T-helper 17 cell (primary cell): ENCODE measurements around the gene HOXC11. TPM values are rescaled to one million over a fixed set of nuclear protein-coding genes. Genes with fewer than 3 reads are reported as not detected.

ENCODE experiments used
- ATAC-seq: fragments of 150-1000 bp; cut with Tn5 transposase; 2 replicates; pipeline ENCODE4 v1.10.0; 2021; ENCODE audit warnings: mild to moderate bottlenecking, moderate library complexity
- DNase-seq, 3 donors: peaks; one replicate each; pipeline versions ENCODE4 v3.0.0 to v3.0.0-alpha.2; 2020 to 2021
- H3K9me3 ChIP-seq: one replicate; pipeline ENCODE4 v1.7.0; 2013; ENCODE audit warnings: low read length, mild to moderate bottlenecking; ENCODE audit not compliant: control insufficient read depth, poor library complexity, severe bottlenecking
- H3K27ac Mint-ChIP-seq: one replicate; pipeline ENCODE4 v1.8.0; 2022; ENCODE audit warnings: mild to moderate bottlenecking, moderate library complexity, mixed read lengths
- H3K27me3 Mint-ChIP-seq: one replicate; pipeline ENCODE4 v1.8.0; 2022; ENCODE audit warnings: mixed read lengths
- H3K36me3 Mint-ChIP-seq: one replicate; pipeline ENCODE4 v1.8.0; 2022; ENCODE audit warnings: low read depth, mixed read lengths
- H3K4me1 Mint-ChIP-seq: one replicate; pipeline ENCODE4 v1.8.0; 2022; ENCODE audit warnings: mild to moderate bottlenecking, mixed read lengths
- H3K4me3 Mint-ChIP-seq: one replicate; pipeline ENCODE4 v1.8.0; 2022; ENCODE audit warnings: mild to moderate bottlenecking, moderate library complexity, mixed read lengths
- total RNA-seq, 4 donors: library from RNA in 2 of 4; stranded (reverse) in 2 of 4; gene quantifications; one replicate each; pipeline ENCODE4 v1.2.3 and lab custom pipeline; 2022 to 2026

The HOXC11 gene
- total RNA-seq, 2 donors from 2014 or later = not detected

DNA sequence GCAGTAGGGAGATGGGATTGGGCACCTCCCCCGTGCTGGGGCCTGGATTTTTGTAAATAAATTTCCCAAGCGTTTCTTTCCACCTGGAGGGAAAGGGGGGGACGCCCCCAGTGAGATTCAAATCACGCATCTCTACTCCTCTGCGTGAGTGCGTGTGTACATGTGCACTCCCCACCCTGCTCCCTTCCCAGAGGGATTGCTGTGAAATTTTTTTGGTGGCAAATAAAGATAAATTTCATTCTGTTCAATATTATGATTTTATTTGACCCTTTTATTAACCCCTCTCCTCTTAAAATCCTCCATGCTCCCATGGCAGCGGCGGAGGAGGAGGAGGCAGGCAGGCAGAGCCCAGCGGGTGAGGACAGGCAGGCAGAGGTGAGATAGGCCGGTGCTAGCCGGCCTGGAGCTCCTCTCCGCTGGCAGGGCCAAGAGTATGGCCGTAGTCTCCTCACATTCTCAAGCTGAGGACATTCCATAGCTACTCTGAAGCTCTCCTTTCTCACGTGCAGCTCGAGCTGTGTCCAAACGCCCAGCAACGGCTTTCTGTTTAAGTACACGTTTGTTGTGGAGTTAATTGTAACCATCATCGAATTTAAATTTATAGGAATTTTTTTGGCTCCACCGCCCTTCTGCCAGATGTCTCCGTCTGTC, 3.4 kb downstream of the HOXC11 start:
- Mint-ChIP-seq H3K27ac (peak overlapping the region; percentile 51), H3K4me3 (no peak overlapping the region), H3K36me3 (no peaks in the 10 kb centered on the region), H3K27me3 (peaks cover 80% of the 10 kb centered on the region), H3K4me1 (peaks cover 12% of the 10 kb centered on the region)
- no peak for DNase-seq
- ATAC-seq = no peak
- H3K9me3 ChIP-seq = no peaks in the 10 kb centered on the region

DNA sequence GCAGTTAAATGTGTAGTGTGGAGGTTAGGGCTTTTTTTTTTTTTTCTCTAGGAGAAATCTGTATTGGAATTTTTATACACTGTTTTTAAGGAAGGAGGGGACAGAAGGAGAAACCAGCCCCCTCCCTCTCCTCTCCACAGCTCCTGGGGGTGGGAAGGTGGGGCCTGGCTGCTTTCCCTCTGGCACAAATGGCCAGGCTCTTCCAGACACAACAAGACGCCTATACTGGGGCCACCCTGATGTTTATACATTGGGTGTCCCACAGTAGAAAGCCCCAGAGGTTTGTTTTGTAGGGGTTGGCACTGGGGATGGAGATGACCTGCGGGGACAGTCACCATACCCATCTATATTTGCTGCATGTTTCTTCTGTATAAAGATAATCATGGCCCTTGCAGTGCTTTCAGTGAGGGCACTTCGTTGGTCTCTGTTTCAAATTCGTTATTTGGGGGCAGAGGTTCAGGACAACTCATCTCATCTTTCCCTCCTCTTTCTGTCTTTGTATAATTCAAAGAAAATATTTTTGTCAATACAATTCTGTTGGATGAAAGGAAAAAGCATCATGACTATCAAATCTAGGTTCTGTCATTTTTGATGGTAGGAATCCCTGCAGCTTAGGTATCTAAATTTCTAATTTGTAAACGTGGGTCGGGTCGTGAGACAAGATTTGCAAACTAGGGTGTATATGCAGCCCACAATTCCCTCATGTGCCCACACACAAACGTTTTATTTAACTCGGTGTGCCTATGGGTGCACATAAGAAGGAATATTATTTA, 4.1 kb downstream of the HOXC11 start:
- no peaks in the 10 kb centered on the region for H3K9me3 ChIP-seq
- Mint-ChIP-seq H3K4me3 (no peak overlapping the region), H3K4me1 (peaks cover 12% of the 10 kb centered on the region), H3K27me3 (peaks cover 80% of the 10 kb centered on the region), H3K36me3 (no peaks in the 10 kb centered on the region), H3K27ac (peak overlapping the region; percentile 51)
- DNase-seq (no peak), ATAC-seq (no peak)

DNA sequence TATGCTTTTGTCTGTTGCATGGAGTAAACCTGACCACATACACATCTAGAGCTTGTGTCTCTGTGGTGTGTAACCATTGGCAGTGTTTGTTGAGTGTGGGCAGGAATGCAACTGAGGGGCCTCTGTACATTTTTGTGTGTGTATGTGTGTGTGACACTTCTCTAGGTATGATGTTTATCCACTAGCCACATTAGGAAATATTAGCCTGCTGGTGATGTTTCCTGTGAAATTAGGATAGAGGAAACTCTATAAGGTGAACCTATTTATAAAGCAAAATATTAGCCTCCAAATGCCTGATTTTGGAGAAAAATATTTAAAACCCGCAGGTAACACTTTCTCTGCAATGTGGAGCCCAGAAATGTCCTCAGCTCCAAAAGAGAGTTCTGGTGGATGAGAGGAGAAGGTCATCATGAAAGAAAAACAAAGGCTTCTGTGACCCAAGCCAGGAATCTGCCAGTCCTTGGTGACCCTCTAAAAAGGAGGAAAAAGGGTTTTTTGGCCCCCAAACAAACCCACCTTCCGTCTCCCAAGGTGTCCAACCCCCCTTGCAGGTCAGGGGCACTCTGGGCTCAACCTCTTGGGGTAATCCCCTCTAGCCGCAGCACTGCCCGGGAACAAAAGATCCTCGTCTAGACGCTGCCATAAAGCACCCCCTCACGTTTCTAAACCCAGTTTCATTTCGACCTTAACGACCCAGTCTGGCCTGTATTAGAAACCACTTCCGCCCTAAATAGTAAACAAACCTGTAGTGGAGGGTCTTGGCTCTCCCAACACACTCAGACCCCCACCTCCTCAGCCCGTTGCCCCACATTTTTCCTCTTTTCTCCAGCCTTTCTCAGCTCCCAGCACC, 4.9 kb downstream of the HOXC11 start:
- ATAC-seq = no peak
- H3K4me3 Mint-ChIP-seq = no peak overlapping the region
- no peaks in the 10 kb centered on the region for H3K9me3 ChIP-seq
- H3K27me3 Mint-ChIP-seq = peaks cover 80% of the 10 kb centered on the region
- H3K36me3 Mint-ChIP-seq = no peaks in the 10 kb centered on the region
- H3K4me1 Mint-ChIP-seq = peaks cover 12% of the 10 kb centered on the region
- DNase-seq = no peak
- H3K27ac Mint-ChIP-seq = peak overlapping the region; percentile 51

DNA sequence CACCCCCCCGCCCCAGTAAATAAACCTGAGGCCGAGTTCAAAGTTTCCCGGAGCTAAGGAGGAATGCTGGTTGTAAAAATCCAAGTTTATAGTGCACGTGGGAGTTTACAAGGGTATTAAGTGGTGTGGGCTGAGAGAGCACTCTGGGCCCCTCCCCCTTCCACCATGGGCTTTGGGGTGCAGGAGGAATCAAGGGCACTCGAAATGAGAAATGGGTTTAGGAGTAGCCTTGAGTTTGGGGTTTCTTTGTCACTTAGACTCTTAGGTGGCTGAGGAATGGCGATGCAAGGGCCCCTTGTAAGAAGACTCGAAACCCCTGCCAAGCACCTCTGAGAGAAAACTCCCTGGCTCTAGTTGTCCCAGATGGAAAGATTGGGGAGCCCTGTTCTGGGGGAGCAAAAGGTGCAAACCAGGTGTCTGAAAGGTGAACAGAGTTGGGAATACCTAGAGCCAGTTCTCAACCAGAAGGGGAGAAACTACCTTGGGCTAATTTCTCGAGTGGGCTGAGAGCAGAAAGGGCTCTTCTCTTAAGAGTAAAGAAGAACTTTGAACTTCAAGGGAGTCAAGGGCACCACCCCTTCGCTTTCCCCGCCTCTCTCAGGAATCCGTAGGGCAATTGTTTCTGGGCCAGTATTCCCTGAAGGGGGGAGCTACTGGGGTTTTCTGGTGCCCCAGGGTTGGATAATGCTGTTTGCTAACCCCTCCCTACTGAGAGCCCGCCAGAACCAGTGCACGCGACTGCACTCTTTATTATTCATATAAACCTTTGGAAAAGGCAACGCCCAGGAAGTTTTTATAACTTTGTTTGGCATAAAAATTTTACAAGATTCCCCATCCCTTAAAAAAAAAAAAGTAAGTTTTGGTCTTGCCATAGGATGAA, 5.8 kb downstream of the HOXC11 start:
- DNase-seq (no peak), ATAC-seq (no peak)
- Mint-ChIP-seq H3K36me3 (no peaks in the 10 kb centered on the region), H3K27me3 (peaks cover 81% of the 10 kb centered on the region), H3K27ac (no peak overlapping the region), H3K4me3 (no peak overlapping the region), H3K4me1 (peaks cover 12% of the 10 kb centered on the region)
- H3K9me3 ChIP-seq = no peaks in the 10 kb centered on the region

DNA sequence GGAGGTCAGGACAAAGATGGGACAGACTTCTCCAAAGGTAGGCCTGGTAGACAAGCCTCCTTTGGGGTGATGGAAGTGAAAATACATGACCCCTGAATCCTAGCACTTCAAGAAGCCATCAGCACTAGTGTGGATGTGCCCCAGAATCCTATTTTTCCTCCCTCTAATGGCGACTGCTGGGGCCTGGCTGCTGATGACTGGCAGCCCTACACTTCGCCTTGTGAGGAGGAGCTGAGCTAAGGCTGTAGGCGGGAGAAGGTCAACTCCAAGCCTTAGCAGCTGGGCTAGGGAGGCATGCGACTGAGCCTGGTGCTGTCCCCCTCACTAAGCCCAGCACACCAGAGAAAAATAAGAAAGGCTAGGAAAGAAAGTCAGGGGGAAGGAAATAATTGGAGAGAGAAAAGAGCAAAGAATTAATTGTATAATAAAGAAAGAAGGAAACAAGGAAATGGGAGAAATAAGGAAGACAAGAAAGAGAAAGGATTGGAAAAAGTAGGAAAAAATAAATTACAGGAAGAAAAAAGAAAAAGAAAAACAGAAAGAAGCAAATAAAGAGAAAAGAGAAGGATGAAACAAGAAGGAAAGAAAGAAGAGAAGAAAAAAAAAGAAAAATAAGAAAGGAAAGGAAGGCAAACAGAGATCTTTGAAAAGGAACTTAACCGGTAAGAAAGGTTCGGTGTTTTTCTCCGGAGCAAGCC, 7.3 kb downstream of the HOXC11 start:
- Mint-ChIP-seq H3K4me3 (no peak overlapping the region), H3K27ac (peak overlapping the region; percentile 16), H3K4me1 (peaks cover 16% of the 10 kb centered on the region), H3K27me3 (peaks cover 88% of the 10 kb centered on the region), H3K36me3 (no peaks in the 10 kb centered on the region)
- DNase-seq = no peak
- H3K9me3 ChIP-seq = no peaks in the 10 kb centered on the region
- no peak for ATAC-seq

DNA sequence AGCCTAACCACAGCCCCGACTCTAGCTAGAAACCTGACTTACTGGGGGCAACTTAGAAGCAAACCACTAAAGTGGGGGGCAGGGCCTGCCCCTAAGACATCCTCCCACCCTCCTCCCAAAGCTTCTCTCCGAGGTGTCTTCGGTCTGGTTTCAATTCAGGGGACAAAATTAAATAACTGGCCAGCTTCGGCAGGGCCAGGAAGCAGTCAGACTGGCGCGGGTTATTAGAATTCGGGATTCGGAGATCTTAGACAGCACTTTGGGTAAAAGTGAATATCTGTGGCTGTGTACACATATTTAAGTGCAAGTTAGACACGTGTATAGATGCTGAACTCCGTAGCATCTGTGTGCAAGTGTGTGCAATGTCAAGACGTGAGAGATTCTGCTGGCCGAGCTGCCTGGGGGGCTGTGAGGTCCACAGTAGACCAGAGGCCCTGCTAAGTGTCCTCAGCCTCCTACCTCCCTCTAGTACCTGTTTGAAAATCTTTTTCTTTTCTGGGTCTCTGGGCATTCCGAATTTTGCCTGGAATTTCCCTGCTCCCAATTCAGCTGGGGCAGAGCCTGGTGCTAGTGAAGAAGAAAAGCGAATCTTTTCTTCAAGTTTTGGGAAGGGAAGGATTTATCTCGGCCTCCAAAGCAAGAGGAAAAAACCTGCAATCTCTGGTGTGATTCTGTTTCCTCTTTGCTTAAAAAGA, 8.0 kb downstream of the HOXC11 start:
- Mint-ChIP-seq H3K4me3 (no peak overlapping the region), H3K27me3 (peaks cover 87% of the 10 kb centered on the region), H3K27ac (peak overlapping the region; percentile 16), H3K36me3 (no peaks in the 10 kb centered on the region), H3K4me1 (peaks cover 21% of the 10 kb centered on the region)
- ATAC-seq (no peak), DNase-seq (no peak)
- no peaks in the 10 kb centered on the region for H3K9me3 ChIP-seq

DNA sequence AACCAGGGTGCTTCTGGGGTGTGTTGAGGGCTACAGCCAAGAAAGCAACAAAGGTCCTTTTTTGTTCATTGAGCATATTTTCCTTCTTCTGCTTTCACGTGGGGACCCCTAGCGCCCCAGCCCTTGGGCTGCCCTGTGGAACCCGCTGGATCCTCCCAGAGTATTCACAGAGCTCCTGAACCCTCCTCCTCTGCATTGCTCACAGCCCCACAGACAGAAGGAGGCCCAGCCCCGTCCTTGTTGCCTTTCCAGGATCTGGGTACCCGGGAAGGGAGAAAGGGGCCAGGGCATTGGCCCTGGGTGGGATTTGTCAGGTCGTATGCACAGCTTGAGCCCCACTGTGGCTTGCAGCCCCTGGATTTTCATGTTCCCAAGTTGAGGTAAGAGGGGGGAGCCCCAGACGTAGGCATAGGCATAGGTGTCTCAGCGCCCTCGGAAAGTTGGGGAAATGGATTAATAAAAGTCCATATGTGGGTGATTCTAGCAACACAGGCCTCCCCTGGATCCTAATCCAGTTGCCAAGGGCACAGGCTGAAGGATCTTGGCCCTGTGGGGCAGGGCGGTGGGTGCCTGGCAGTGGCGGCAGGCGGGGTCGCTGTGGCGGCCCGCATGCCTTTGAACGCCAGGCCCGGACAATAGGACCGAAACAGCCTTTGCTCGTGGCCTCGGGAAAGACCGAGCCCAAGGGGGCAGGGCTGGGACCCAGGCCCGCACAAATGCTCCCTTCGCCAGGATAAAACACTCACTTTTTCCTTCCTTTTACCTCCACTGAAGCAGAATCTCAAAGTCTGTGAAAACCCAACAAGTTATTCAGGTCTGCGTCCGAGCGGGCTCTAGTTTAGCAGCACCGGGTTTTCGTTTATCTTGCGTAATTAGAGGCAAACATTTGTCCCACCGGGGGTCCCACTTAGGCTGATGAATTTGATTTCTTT, 9.0 kb downstream of the HOXC11 start:
- Mint-ChIP-seq H3K27me3 (peaks cover 89% of the 10 kb centered on the region), H3K4me3 (no peak overlapping the region), H3K36me3 (no peaks in the 10 kb centered on the region), H3K4me1 (peaks cover 28% of the 10 kb centered on the region), H3K27ac (no peak overlapping the region)
- ATAC-seq (no peak), DNase-seq (no peak)
- no peaks in the 10 kb centered on the region for H3K9me3 ChIP-seq

DNA sequence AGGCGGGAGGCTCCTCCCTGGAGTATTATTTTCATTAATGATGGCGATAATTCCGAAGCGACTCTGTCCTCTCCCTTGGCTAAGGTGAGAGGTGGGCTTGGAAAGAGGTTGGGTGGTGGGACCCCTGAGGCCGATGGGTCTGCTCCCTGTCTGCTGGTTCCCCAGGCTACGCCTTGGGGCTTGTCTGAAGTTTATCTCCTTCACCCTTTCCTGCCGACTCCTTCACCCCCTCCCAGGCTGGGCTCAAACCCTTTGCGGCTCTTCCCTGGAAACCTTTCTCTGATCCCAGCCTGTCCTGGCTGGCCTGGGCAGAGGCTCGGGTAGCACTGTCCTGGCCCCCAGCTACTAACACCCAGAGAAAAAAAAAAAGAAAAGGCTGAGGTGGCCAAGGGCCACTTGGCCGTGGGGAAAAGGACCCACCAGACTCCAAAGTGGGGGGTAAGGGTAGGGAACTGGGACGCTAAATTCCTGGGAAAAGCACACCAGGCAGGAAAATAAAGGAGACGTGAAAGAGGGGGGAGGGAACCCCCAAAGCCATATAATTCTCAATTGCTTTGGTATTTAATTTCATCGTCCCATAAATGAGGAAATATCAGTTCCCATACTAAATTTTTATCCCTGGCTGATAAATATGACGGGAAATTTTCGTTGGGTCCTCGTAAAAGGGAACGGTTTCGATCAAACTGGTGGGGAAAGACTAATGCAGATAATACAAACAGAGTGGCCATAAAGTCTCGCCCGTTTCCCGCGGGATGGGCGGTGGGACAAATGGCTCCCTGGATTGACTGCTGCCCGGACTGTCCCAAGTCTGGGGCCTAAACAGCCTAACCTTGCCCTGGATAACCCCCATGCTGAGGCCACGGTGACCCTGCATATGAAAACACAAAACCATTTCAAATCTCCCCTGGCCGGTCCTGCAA, 10.0 kb downstream of the HOXC11 start:
- peaks cover 28% of the 10 kb centered on the region for H3K4me1 Mint-ChIP-seq
- no peaks in the 10 kb centered on the region for H3K36me3 Mint-ChIP-seq
- no peaks in the 10 kb centered on the region for H3K9me3 ChIP-seq
- ATAC-seq (no peak), DNase-seq (no peak)
- peak overlapping the region; percentile 33 for H3K4me3 Mint-ChIP-seq
- peaks cover 89% of the 10 kb centered on the region for H3K27me3 Mint-ChIP-seq
- peak overlapping the region; percentile 73 for H3K27ac Mint-ChIP-seq

DNA sequence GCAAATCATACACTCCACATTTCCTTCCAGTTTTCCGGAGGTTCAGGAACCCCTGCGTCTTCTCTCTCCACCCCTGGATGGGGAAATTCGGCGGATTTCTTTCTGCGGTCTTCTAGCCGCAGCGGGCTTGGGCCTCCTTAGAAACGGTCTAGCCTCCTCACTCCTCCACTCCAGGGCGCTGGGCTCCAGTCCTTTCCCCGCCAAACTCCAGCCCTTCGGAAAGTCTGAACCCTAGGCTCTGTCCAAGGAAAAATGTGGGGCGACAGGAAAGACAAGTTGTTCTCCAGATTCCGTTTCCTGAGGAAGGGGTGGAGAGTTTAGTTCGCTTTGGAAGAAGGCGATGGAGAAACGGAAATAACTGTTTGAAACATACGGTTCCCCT, 10.6 kb downstream of the HOXC11 start:
- peak overlapping the region; percentile 73 for H3K27ac Mint-ChIP-seq
- peaks cover 89% of the 10 kb centered on the region for H3K27me3 Mint-ChIP-seq
- H3K4me1 Mint-ChIP-seq = peaks cover 29% of the 10 kb centered on the region
- ATAC-seq = no peak
- no peaks in the 10 kb centered on the region for H3K9me3 ChIP-seq
- DNase-seq = no peak
- H3K36me3 Mint-ChIP-seq = no peaks in the 10 kb centered on the region
- H3K4me3 Mint-ChIP-seq = peak overlapping the region; percentile 26

DNA sequence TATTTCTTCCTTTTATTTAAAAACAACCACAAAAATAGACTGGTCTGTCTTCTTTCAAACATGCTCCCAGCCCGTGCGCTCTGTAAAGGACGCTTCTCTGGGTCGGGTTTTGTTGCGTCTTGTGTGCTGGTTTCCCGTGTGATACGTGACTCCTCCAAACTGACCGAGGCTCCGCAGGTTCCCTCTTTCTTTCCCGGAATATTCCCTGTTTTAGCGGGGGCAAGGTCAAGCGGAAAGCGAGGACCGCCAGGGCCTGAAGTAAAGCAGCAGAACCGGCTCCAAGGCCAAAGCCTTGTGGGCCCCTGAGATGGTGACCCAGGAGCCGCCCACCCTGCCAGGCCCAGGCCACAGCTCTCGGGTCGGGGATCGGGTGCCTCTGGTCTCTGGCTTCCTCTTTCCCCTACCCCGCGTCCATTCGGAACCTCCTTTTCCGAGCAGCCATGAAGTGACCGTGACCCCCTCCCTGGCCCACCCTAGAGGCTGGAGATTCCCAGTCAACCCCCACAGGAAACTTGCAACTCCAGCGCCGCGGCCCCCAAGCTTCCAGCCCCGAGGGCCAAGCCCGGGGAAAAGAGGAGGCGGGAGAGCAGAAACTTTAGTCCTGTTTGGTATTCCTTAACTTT, 11.1 kb downstream of the HOXC11 start:
- Mint-ChIP-seq H3K4me3 (peak overlapping the region; percentile 25), H3K4me1 (peaks cover 31% of the 10 kb centered on the region), H3K27ac (peak overlapping the region; percentile 73), H3K36me3 (no peaks in the 10 kb centered on the region), H3K27me3 (peaks cover 90% of the 10 kb centered on the region)
- DNase-seq (no peak), ATAC-seq (no peak)
- H3K9me3 ChIP-seq = no peaks in the 10 kb centered on the region
